Stomach (tissue), 4 donors: ENCODE results near the gene CEP350.

Experiments used
- EP300 ChIP-seq: sonication (generic); formaldehyde crosslinking; IDR thresholded peaks from one replicate; pipeline ENCODE4 v1.6.1; 2017; ENCODE audit warnings: antibody characterized with exemption
- POLR2A ChIP-seq, 4 donors: fragments of 450-650 bp; IDR thresholded peaks; one replicate each; pipeline ENCODE4 v1.6.1; 2016; ENCODE audit warnings: antibody characterized with exemption in 4 of 4, control low read depth in 2 of 4, mild to moderate bottlenecking in 1 of 4, moderate library complexity in 1 of 4
- POLR2AphosphoS5 ChIP-seq, 3 donors: sonication (generic); formaldehyde crosslinking; IDR thresholded peaks; one replicate each; pipeline ENCODE4 v1.6.1; 2016; ENCODE audit warnings: antibody characterized with exemption in 3 of 3
- TF ChIP-seq, protein P1 (sequence below), 7 experiments: fragments of 450-650 bp in 4 of 7; fragments of 200-600 bp in 3 of 7; sonication (generic) in 3 of 7; IDR thresholded peaks; one replicate each; pipeline ENCODE4 v1.5.1; 2016 to 2019; ENCODE audit warnings: antibody characterized with exemption in 7 of 7, control low read depth in 2 of 7, mild to moderate bottlenecking in 1 of 7

DNA sequence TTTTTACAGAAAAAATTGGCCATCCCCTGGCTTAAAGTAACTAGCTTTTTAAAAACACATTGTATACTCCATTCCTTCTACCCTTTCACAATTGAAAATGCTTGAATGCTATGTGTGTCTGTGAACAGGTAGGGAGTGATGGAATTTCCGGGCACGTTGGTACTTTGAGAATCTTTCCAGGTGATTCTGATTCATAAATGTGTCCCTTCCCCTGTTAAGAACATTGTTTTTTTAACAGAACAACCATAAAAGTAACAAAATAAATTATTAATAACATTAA lies 142.7 kb downstream of the CEP350 start:
- TF ChIP-seq POLR2A (IDR thresholded peaks at IDR 0.05) (no peak), POLR2AphosphoS5 (IDR thresholded peaks at IDR 0.05) (no peak), EP300 (no peak)
- TF ChIP-seq, protein P1, sequence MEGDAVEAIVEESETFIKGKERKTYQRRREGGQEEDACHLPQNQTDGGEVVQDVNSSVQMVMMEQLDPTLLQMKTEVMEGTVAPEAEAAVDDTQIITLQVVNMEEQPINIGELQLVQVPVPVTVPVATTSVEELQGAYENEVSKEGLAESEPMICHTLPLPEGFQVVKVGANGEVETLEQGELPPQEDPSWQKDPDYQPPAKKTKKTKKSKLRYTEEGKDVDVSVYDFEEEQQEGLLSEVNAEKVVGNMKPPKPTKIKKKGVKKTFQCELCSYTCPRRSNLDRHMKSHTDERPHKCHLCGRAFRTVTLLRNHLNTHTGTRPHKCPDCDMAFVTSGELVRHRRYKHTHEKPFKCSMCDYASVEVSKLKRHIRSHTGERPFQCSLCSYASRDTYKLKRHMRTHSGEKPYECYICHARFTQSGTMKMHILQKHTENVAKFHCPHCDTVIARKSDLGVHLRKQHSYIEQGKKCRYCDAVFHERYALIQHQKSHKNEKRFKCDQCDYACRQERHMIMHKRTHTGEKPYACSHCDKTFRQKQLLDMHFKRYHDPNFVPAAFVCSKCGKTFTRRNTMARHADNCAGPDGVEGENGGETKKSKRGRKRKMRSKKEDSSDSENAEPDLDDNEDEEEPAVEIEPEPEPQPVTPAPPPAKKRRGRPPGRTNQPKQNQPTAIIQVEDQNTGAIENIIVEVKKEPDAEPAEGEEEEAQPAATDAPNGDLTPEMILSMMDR (IDR thresholded peaks at IDR 0.05), result no peak
